Retinal pigment epithelial cell (primary cell): ENCODE results near the gene PCED1B.

ENCODE experiments used
- DNase-seq: peaks from one replicate; pipeline ENCODE4 v3.0.0-alpha.2; 2010; ENCODE audit warnings: low read depth
- H3K4me3 ChIP-seq: 2 replicates; pipeline ENCODE4 v1.5.1; 2011; ENCODE audit warnings: mild to moderate bottlenecking, low read length, control low read depth, moderate library complexity
- CTCF ChIP-seq: conservative IDR thresholded peaks from 2 replicates; pipeline ENCODE4 v1.5.1; 2011; ENCODE audit warnings: low read depth, low read length, control low read depth, inconsistent platforms

The PCED1B gene

GRCh38 chr12:47141459-47141858, 62.0 kb downstream of the PCED1B start:
- no peak for TF ChIP-seq CTCF
- DNase-seq, result no peak
- no peak overlapping the region for H3K4me3 ChIP-seq

GRCh38 chr12:47144769-47145168, 65.3 kb downstream of the PCED1B start:
- DNase-seq, result no peak
- no peak overlapping the region for H3K4me3 ChIP-seq
- TF ChIP-seq CTCF, result no peak

- TF ChIP-seq CTCF, result no peak
- no peak for DNase-seq
- H3K4me3 ChIP-seq, result no peak overlapping the region
Observed at GRCh38 chr12:47145188-47145587, 65.8 kb downstream of the PCED1B start.

GRCh38 chr12:47147739-47148138, 68.3 kb downstream of the PCED1B start:
- no peak for DNase-seq
- H3K4me3 ChIP-seq, result no peak overlapping the region
- TF ChIP-seq CTCF, result no peak

- no peak for TF ChIP-seq CTCF
- no peak for DNase-seq
- no peak overlapping the region for H3K4me3 ChIP-seq
Observed at GRCh38 chr12:47149146-47149545, 69.7 kb downstream of the PCED1B start.

GRCh38 chr12:47152095-47152494, 72.7 kb downstream of the PCED1B start:
- TF ChIP-seq CTCF, result no peak
- no peak overlapping the region for H3K4me3 ChIP-seq
- no peak for DNase-seq

GRCh38 chr12:47155457-47156166, 76.2 kb downstream of the PCED1B start:
- TF ChIP-seq CTCF, result no peak
- no peak for DNase-seq
- no peak overlapping the region for H3K4me3 ChIP-seq
